H9 (cell line): Measurements from ENCODE around the gene IL21R. TPM values are rescaled to one million over a fixed set of nuclear protein-coding genes. Genes with fewer than 3 reads are reported as not detected.

Experiments
- DNase-seq: peaks from one replicate; pipeline ENCODE4 v3.0.0-alpha.2; 2017
- H2AFZ ChIP-seq: one replicate; pipeline ENCODE4 v1.6.1; 2013; ENCODE audit warnings: mild to moderate bottlenecking, low read length, control low read depth, moderate library complexity
- H2AK5ac ChIP-seq: 2 replicates; pipeline ENCODE4 v1.6.1; 2013; ENCODE audit warnings: low read length, control low read depth, mixed read lengths; ENCODE audit not compliant: insufficient read length
- H2BK120ac ChIP-seq: one replicate; pipeline ENCODE4 v1.6.1; 2013; ENCODE audit warnings: low read depth, mild to moderate bottlenecking, low read length, control low read depth, inconsistent platforms; ENCODE audit not compliant: poor library complexity, severe bottlenecking
- H2BK12ac ChIP-seq: 2 replicates; pipeline ENCODE4 v1.6.1; 2013; ENCODE audit warnings: low read length, control low read depth, mixed read lengths, low read depth; ENCODE audit not compliant: insufficient read length
- H2BK15ac ChIP-seq: 2 replicates; pipeline ENCODE4 v1.6.1; 2013; ENCODE audit warnings: low read depth, low read length, control low read depth
- H2BK20ac ChIP-seq: one replicate; pipeline ENCODE4 v1.6.1; 2013; ENCODE audit warnings: low read depth, mild to moderate bottlenecking, low read length, control low read depth, inconsistent platforms; ENCODE audit not compliant: poor library complexity, severe bottlenecking
- H2BK5ac ChIP-seq: 2 replicates; pipeline ENCODE4 v1.6.1; 2013; ENCODE audit warnings: low read length, control low read depth, mixed read lengths; ENCODE audit not compliant: insufficient read length
- H3K14ac ChIP-seq: 2 replicates; pipeline ENCODE4 v1.6.1; 2013; ENCODE audit warnings: low read length, control low read depth; ENCODE audit not compliant: insufficient read depth
- H3K18ac ChIP-seq: 2 replicates; pipeline ENCODE4 v1.6.1; 2013; ENCODE audit warnings: low read depth, mild to moderate bottlenecking, mixed read lengths, low read length, control low read depth; ENCODE audit not compliant: insufficient read length
- H3K23ac ChIP-seq: 2 replicates; pipeline ENCODE4 v1.6.1; 2013; ENCODE audit warnings: low read length, control low read depth, mixed read lengths, low read depth; ENCODE audit not compliant: insufficient read length
- H3K23me2 ChIP-seq: 2 replicates; pipeline ENCODE4 v1.6.1; 2013; ENCODE audit warnings: low read depth, mild to moderate bottlenecking, mixed read lengths, low read length, control low read depth; ENCODE audit not compliant: insufficient read length, poor library complexity, severe bottlenecking
- H3K27ac ChIP-seq: 2 replicates; pipeline ENCODE4 v1.5.1; 2013; ENCODE audit warnings: low read length, control low read depth, mixed read lengths, low read depth; ENCODE audit not compliant: insufficient read length
- H3K27me3 ChIP-seq: 2 replicates; pipeline ENCODE4 v1.6.1; 2013; ENCODE audit warnings: low read length, control low read depth, inconsistent platforms; ENCODE audit not compliant: insufficient read depth
- H3K4ac ChIP-seq: 2 replicates; pipeline ENCODE4 v1.6.1; 2013; ENCODE audit warnings: low read depth, mild to moderate bottlenecking, control low read depth, inconsistent platforms, low read length, moderate library complexity
- H3K4me1 ChIP-seq: 2 replicates; pipeline ENCODE4 v1.6.1; 2013; ENCODE audit warnings: low read length, control low read depth, inconsistent platforms; ENCODE audit not compliant: insufficient read depth
- H3K4me2 ChIP-seq: 2 replicates; pipeline ENCODE4 v1.6.1; 2013; ENCODE audit warnings: low read length, control low read depth, mixed read lengths; ENCODE audit not compliant: insufficient read length, insufficient read depth
- H3K56ac ChIP-seq: 2 replicates; pipeline ENCODE4 v1.6.1; 2013; ENCODE audit warnings: low read depth, mild to moderate bottlenecking, mixed read lengths, low read length, control low read depth; ENCODE audit not compliant: insufficient read length
- H3K79me1 ChIP-seq: 2 replicates; pipeline ENCODE4 v1.6.1; 2013; ENCODE audit warnings: low read depth, mild to moderate bottlenecking, moderate library complexity, low read length, control low read depth, inconsistent platforms; ENCODE audit not compliant: insufficient read depth, poor library complexity, severe bottlenecking
- H3K79me2 ChIP-seq: 2 replicates; pipeline ENCODE4 v1.6.1; 2013; ENCODE audit warnings: low read length, control low read depth, inconsistent platforms; ENCODE audit not compliant: insufficient read depth
- H3K9ac ChIP-seq: 2 replicates; pipeline ENCODE4 v1.6.1; 2013; ENCODE audit warnings: low read length, control low read depth, mixed read lengths; ENCODE audit not compliant: insufficient read length; ENCODE audit errors: extremely low read depth
- H3K9me3 ChIP-seq: one replicate; pipeline ENCODE4 v1.6.1; 2013; ENCODE audit warnings: low read depth, low read length, inconsistent platforms; ENCODE audit not compliant: control insufficient read depth
- H3T11ph ChIP-seq: one replicate; pipeline ENCODE4 v1.6.1; 2013; ENCODE audit warnings: mild to moderate bottlenecking, low read length, control low read depth, inconsistent platforms
- H4K20me1 ChIP-seq: one replicate; pipeline ENCODE4 v1.6.1; 2013; ENCODE audit not compliant: control insufficient read depth, insufficient read length, insufficient read depth
- H4K5ac ChIP-seq: 2 replicates; pipeline ENCODE4 v1.6.1; 2013; ENCODE audit warnings: low read depth, mild to moderate bottlenecking, mixed read lengths, low read length, control low read depth; ENCODE audit not compliant: insufficient read length
- H4K8ac ChIP-seq: replicated peaks from 2 replicates; pipeline ENCODE4 v1.6.1; 2013; ENCODE audit warnings: low read length, control low read depth, mixed read lengths, low read depth; ENCODE audit not compliant: insufficient read length
- H4K91ac ChIP-seq: 2 replicates; pipeline ENCODE4 v1.6.1; 2013; ENCODE audit warnings: low read depth, mild to moderate bottlenecking, moderate library complexity, mixed read lengths, low read length, control low read depth; ENCODE audit not compliant: insufficient read length
- H3K27ac Mint-ChIP-seq, 3 experiments: 2 replicates in 2 of 3; 3 replicates in 1 of 3; pipeline ENCODE4 v1.8.0; 2020 to 2021; ENCODE audit warnings: mixed read lengths in 3 of 3, mild to moderate bottlenecking in 1 of 3, moderate library complexity in 1 of 3
- H3K27me3 Mint-ChIP-seq: 2 replicates; pipeline ENCODE4 v1.8.0; 2021; ENCODE audit warnings: low read depth, mild to moderate bottlenecking, moderate library complexity, mixed read lengths
- H3K36me3 Mint-ChIP-seq, 3 experiments: 2 replicates in 2 of 3; 3 replicates in 1 of 3; pipeline ENCODE4 v1.8.0; 2020 to 2021; ENCODE audit warnings: low read depth in 3 of 3, mixed read lengths in 3 of 3; ENCODE audit not compliant: insufficient read depth in 1 of 3
- H3K4me1 Mint-ChIP-seq, 2 experiments: 2 replicates each; pipeline ENCODE4 v1.8.0; 2020; ENCODE audit warnings: mixed read lengths in 2 of 2
- H3K4me3 Mint-ChIP-seq, 2 experiments: 2 replicates in 1 of 2; 3 replicates in 1 of 2; pipeline ENCODE4 v1.8.0; 2020 to 2021; ENCODE audit warnings: mild to moderate bottlenecking in 2 of 2, mixed read lengths in 2 of 2, moderate library complexity in 1 of 2
- H3K9me3 Mint-ChIP-seq, 2 experiments: 2 replicates in 1 of 2; 3 replicates in 1 of 2; pipeline ENCODE4 v1.8.0; 2020; ENCODE audit warnings: mild to moderate bottlenecking in 2 of 2, mixed read lengths in 2 of 2, moderate library complexity in 1 of 2
- CTCF ChIP-seq: fragments of 200-600 bp; sonication (generic); conservative IDR thresholded peaks from 3 replicates; pipeline ENCODE4 v1.8.0; 2021; ENCODE audit warnings: antibody characterized with exemption, mild to moderate bottlenecking
- WGBS: extraction: QIAGEN DNeasy Blood & Tissue Kit; methylation state at CpG from one replicate; pipeline ENCODE4 v1.1.7; 2013; ENCODE audit warnings: missing lambda C conversion rate, low lambda C conversion rate, mixed read lengths; ENCODE audit not compliant: insufficient read length; ENCODE audit errors: extremely low coverage; 5-methylcytosine and 5-hydroxymethylcytosine counted together
- total RNA-seq: library from RNA; stranded (reverse); gene quantifications from 2 replicates; pipeline ENCODE4 v1.2.1, GENCODE V29; 2021

Gene IL21R
- total RNA-seq, 1 experiment from 2014 or later: 0.07 TPM

GRCh38 chr16:27400751-27401620, 988 bp upstream of the IL21R start:
- no peaks in the 10 kb centered on the region for H3K4me1 ChIP-seq
- TF ChIP-seq CTCF: no peak
- no peak overlapping the region for H3K9ac ChIP-seq
- no peak overlapping the region for H2BK20ac ChIP-seq
- no peak overlapping the region for H4K5ac ChIP-seq
- H3K23me2 ChIP-seq: no peaks in the 10 kb centered on the region
- no peaks in the 10 kb centered on the region for H3K79me2 ChIP-seq
- H3T11ph ChIP-seq: no peak overlapping the region
- H3K27ac ChIP-seq: no peak overlapping the region
- no peak overlapping the region for H3K14ac ChIP-seq
- DNase-seq: no peak
- H3K23ac ChIP-seq: no peak overlapping the region
- no peak overlapping the region for H2BK120ac ChIP-seq
- H4K20me1 ChIP-seq: no peaks in the 10 kb centered on the region
- no peak overlapping the region for H3K18ac ChIP-seq
- Mint-ChIP-seq H3K36me3 (no peaks in the 10 kb centered on the region; a peak in 1 of 7 replicates), H3K9me3 (no peaks in the 10 kb centered on the region; a peak in 1 of 5 replicates), H3K4me3 (no peak overlapping the region), H3K27me3 (peaks cover 1% of the 10 kb centered on the region; the same call in 1 of the 2 replicates), H3K4me1 (peaks cover 9 to 14% of the 10 kb centered on the region in 2 experiments), H3K27ac (peak overlapping the region in 1 of 3 experiments; percentile 63; a peak in 1 of 7 replicates)
- no peak overlapping the region for H2BK15ac ChIP-seq
- H2BK12ac ChIP-seq: no peak overlapping the region
- no peak overlapping the region for H4K91ac ChIP-seq
- H2BK5ac ChIP-seq: no peak overlapping the region
- no CpG with 5 or more reads among the region's 11 CpGs for WGBS
- H3K79me1 ChIP-seq: no peaks in the 10 kb centered on the region
- no peaks in the 10 kb centered on the region for H3K27me3 ChIP-seq
- H4K8ac ChIP-seq: no peak overlapping the region
- no peak overlapping the region for H2AK5ac ChIP-seq
- H3K4ac ChIP-seq: no peak overlapping the region
- H3K4me2 ChIP-seq: no peak overlapping the region
- H3K9me3 ChIP-seq: no peaks in the 10 kb centered on the region
- H3K56ac ChIP-seq: no peak overlapping the region
- no peak overlapping the region for H2AFZ ChIP-seq
